Activated T-cell treated with anti-CD3 and anti-CD28 coated beads, Interleukin-2, amount 50 U/mL, for 24 hours (primary cell): ENCODE results near the gene DIMT1.
A peak's percentile ranks its signal among the peaks of the same experiment; 100 is the strongest.

ENCODE experiments used
- DNase-seq: peaks from one replicate; pipeline ENCODE4 v3.0.0-alpha.2; 2020
- H3K27ac Mint-ChIP-seq: 2 replicates; pipeline ENCODE4 v1.8.0; 2020; ENCODE audit warnings: mild to moderate bottlenecking, mixed read lengths
- H3K27me3 Mint-ChIP-seq: 2 replicates; pipeline ENCODE4 v1.8.0; 2020; ENCODE audit warnings: mixed read lengths
- H3K36me3 Mint-ChIP-seq: 2 replicates; pipeline ENCODE4 v1.8.0; 2020; ENCODE audit warnings: low read depth, mixed read lengths
- H3K4me1 Mint-ChIP-seq: 2 replicates; pipeline ENCODE4 v1.8.0; 2020; ENCODE audit warnings: low read depth, mixed read lengths
- H3K4me3 Mint-ChIP-seq: 2 replicates; pipeline ENCODE4 v1.8.0; 2020; ENCODE audit warnings: mild to moderate bottlenecking, moderate library complexity, mixed read lengths
- H3K9me3 Mint-ChIP-seq: 2 replicates; pipeline ENCODE4 v1.8.0; 2020; ENCODE audit warnings: mixed read lengths

The DIMT1 gene

GRCh38 chr5:62342476-62342837, 61.2 kb downstream of the DIMT1 start:
- Mint-ChIP-seq H3K27ac (peak overlapping the region; percentile 79), H3K9me3 (no peaks in the 10 kb centered on the region), H3K4me1 (peaks cover 64% of the 10 kb centered on the region), H3K36me3 (peaks cover 39% of the 10 kb centered on the region), H3K4me3 (no peak overlapping the region), H3K27me3 (no peaks in the 10 kb centered on the region)
- no peak for DNase-seq

- Mint-ChIP-seq H3K36me3 (peaks cover 37% of the 10 kb centered on the region), H3K4me3 (peak overlapping the region; percentile 18)
Observed at GRCh38 chr5:62341783-62342475, 61.8 kb downstream of the DIMT1 start.

DNA sequence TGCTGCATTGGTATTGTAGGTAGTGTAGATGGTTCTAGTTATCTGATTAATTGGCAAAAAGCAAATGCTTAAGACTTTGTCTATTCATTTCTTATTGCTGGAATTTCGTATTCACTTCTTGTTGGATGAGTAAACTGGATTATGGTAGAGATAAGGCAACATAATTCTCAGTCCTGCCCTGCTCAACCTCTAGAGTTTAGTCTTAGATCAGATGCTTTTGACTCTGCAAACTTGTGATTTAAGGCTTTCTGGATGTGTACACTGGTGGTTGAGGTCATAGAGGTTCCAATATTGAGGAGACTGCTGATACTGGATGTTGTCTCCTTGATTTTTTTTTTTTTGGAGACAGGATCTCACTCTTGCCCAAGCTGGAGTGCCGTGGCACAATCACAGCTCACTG, 62.7 kb downstream of the DIMT1 start:
- Mint-ChIP-seq H3K27me3 (no peaks in the 10 kb centered on the region), H3K4me3 (no peak overlapping the region), H3K4me1 (peaks cover 66% of the 10 kb centered on the region), H3K9me3 (no peaks in the 10 kb centered on the region), H3K27ac (peak overlapping the region; percentile 79), H3K36me3 (peaks cover 38% of the 10 kb centered on the region)
- no peak for DNase-seq

More at GRCh38 chr5:62341783-62342475, 61.8 kb downstream of the DIMT1 start:
- Mint-ChIP-seq H3K27me3 (no peaks in the 10 kb centered on the region), H3K27ac (peak overlapping the region; percentile 79), H3K4me1 (peaks cover 64% of the 10 kb centered on the region), H3K9me3 (no peaks in the 10 kb centered on the region)
- no peak for DNase-seq

- Mint-ChIP-seq H3K4me3 (no peak overlapping the region), H3K4me1 (peaks cover 69% of the 10 kb centered on the region), H3K9me3 (no peaks in the 10 kb centered on the region), H3K36me3 (peaks cover 41% of the 10 kb centered on the region), H3K27me3 (no peaks in the 10 kb centered on the region), H3K27ac (peak overlapping the region; percentile 19)
- no peak for DNase-seq
Observed at GRCh38 chr5:62340392-62340791, 63.3 kb downstream of the DIMT1 start.
